GM23338 (cell line): ENCODE data around the gene RPS6KA3. TPM values are rescaled to one million over a fixed set of nuclear protein-coding genes. Genes with fewer than 3 reads are reported as not detected.

Experiments used
- ATAC-seq: fragments of 200-7000 bp; cut with Tn5 transposase; 3 replicates; pipeline ENCODE4 v1.9.1; 2020
- DNase-seq: peaks from one replicate; pipeline ENCODE4 v3.0.0-alpha.2; 2015; ENCODE audit warnings: low spot score
- H2AFZ ChIP-seq: fragments of 200-600 bp; sonication (generic); 2 replicates; pipeline ENCODE4 v1.8.0; 2016; ENCODE audit warnings: antibody characterized with exemption, mild to moderate bottlenecking, moderate library complexity
- H3F3A ChIP-seq: fragments of 200-600 bp; sonication (generic); replicated peaks from 2 replicates; pipeline ENCODE4 v1.8.0; 2017; ENCODE audit warnings: antibody characterized with exemption, mixed run types, low read depth
- H3K27ac ChIP-seq: fragments of 200-600 bp; sonication (generic); 2 replicates; pipeline ENCODE4 v1.6.1; 2016; ENCODE audit warnings: low read depth
- H3K27me3 ChIP-seq: fragments of 200-600 bp; sonication (generic); 2 replicates; pipeline ENCODE4 v1.8.0; 2016; ENCODE audit warnings: mild to moderate bottlenecking, mixed run types, moderate library complexity; ENCODE audit not compliant: insufficient read depth
- H3K36me3 ChIP-seq: fragments of 200-600 bp; sonication (generic); 2 replicates; pipeline ENCODE4 v1.8.0; 2016; ENCODE audit warnings: mild to moderate bottlenecking; ENCODE audit not compliant: insufficient read depth
- H3K4me1 ChIP-seq: fragments of 200-600 bp; sonication (generic); 2 replicates; pipeline ENCODE4 v1.8.0; 2016; ENCODE audit warnings: mild to moderate bottlenecking, moderate library complexity; ENCODE audit not compliant: insufficient read depth
- H3K4me2 ChIP-seq: fragments of 200-600 bp; sonication (generic); 2 replicates; pipeline ENCODE4 v1.7.1; 2017; ENCODE audit warnings: mixed run types
- H3K4me3 ChIP-seq: fragments of 200-600 bp; sonication (generic); 2 replicates; pipeline ENCODE4 v1.6.1; 2016; ENCODE audit warnings: mixed run types
- H3K79me2 ChIP-seq: fragments of 200-600 bp; sonication (generic); replicated peaks from 2 replicates; pipeline ENCODE4 v1.8.0; 2017; ENCODE audit warnings: mild to moderate bottlenecking; ENCODE audit not compliant: insufficient read depth
- H3K9me2 ChIP-seq: fragments of 200-600 bp; sonication (generic); 2 replicates; pipeline ENCODE4 v1.8.0; 2017; ENCODE audit not compliant: insufficient read depth
- H4K20me1 ChIP-seq: fragments of 200-600 bp; sonication (generic); replicated peaks from 2 replicates; pipeline ENCODE4 v1.8.0; 2017; ENCODE audit warnings: mild to moderate bottlenecking; ENCODE audit not compliant: insufficient read depth
- H3K27ac Mint-ChIP-seq: 2 replicates; pipeline ENCODE4 v1.8.0; 2020; ENCODE audit warnings: inconsistent platforms, mild to moderate bottlenecking, moderate library complexity, mixed read lengths
- H3K27me3 Mint-ChIP-seq: 3 replicates; pipeline ENCODE4 v1.8.0; 2022; ENCODE audit warnings: low read depth, mild to moderate bottlenecking, moderate library complexity, mixed read lengths, inconsistent platforms; ENCODE audit not compliant: insufficient read depth, poor library complexity
- H3K36me3 Mint-ChIP-seq: 3 replicates; pipeline ENCODE4 v1.8.0; 2021; ENCODE audit warnings: low read depth, mild to moderate bottlenecking, inconsistent platforms, moderate library complexity, mixed read lengths
- H3K4me1 Mint-ChIP-seq: 3 replicates; pipeline ENCODE4 v1.8.0; 2020; ENCODE audit warnings: mild to moderate bottlenecking, inconsistent platforms, mixed read lengths
- H3K4me3 Mint-ChIP-seq: 3 replicates; pipeline ENCODE4 v1.8.0; 2021; ENCODE audit warnings: moderate library complexity, mild to moderate bottlenecking, inconsistent platforms, mixed read lengths
- H3K9me3 Mint-ChIP-seq: 3 replicates; pipeline ENCODE4 v1.8.0; 2020; ENCODE audit warnings: moderate library complexity, mild to moderate bottlenecking, inconsistent platforms, mixed read lengths
- CREB1 ChIP-seq: fragments of 250-450 bp; sonication (Bioruptor Pico); IDR thresholded peaks from 2 replicates; pipeline ENCODE4 v1.5.0; 2020; ENCODE audit warnings: low read depth, mild to moderate bottlenecking, moderate library complexity
- CTCF ChIP-seq, 2 experiments: fragments of 200-600 bp in 1 of 2; sonication (generic) in 1 of 2; conservative IDR thresholded peaks; 2 replicates each; pipeline versions ENCODE4 v1.5.1 to v1.6.1; 2016 to 2017; ENCODE audit warnings: antibody characterized with exemption in 2 of 2, low read depth in 2 of 2, mild to moderate bottlenecking in 2 of 2, moderate library complexity in 1 of 2
- ETS1 ChIP-seq: IDR thresholded peaks from 2 replicates; pipeline ENCODE4 v1.6.1; 2016; ENCODE audit warnings: antibody characterized with exemption
- EZH2 ChIP-seq: fragments of 200-600 bp; sonication (generic); IDR thresholded peaks from one replicate; pipeline ENCODE4 v1.8.0; 2017; ENCODE audit warnings: antibody characterized with exemption, mild to moderate bottlenecking, low read depth; ENCODE audit not compliant: unreplicated experiment
- EZH2phosphoT487 ChIP-seq: fragments of 200-600 bp; sonication (generic); IDR thresholded peaks from one replicate; pipeline ENCODE4 v1.8.1; 2018; ENCODE audit warnings: antibody characterized with exemption; ENCODE audit not compliant: unreplicated experiment
- JUNB ChIP-seq: IDR thresholded peaks from one replicate; pipeline ENCODE4 v1.6.1; 2016; ENCODE audit warnings: antibody characterized with exemption; ENCODE audit not compliant: unreplicated experiment
- NANOG ChIP-seq: IDR thresholded peaks from 2 replicates; pipeline ENCODE4 v1.6.1; 2016; ENCODE audit warnings: antibody characterized with exemption, borderline replicate concordance
- REST ChIP-seq: IDR thresholded peaks from one replicate; pipeline ENCODE4 v1.6.1; 2018; ENCODE audit warnings: antibody characterized with exemption; ENCODE audit not compliant: unreplicated experiment
- STAT1 ChIP-seq: IDR thresholded peaks from one replicate; pipeline ENCODE4 v1.6.1; 2016; ENCODE audit warnings: antibody characterized with exemption; ENCODE audit not compliant: unreplicated experiment
- ZNF114 ChIP-seq: fragments of 250-450 bp; sonication (Bioruptor Pico); IDR thresholded peaks from 2 replicates; pipeline ENCODE4 v1.5.0; 2020; ENCODE audit warnings: mild to moderate bottlenecking, moderate library complexity
- ZNF331 ChIP-seq: fragments of 250-450 bp; sonication (Bioruptor Pico); IDR thresholded peaks from 2 replicates; pipeline ENCODE4 v1.5.0; 2020; ENCODE audit warnings: low read depth, mild to moderate bottlenecking, moderate library complexity
- ZNF462 ChIP-seq: fragments of 250-450 bp; sonication (Bioruptor Pico); IDR thresholded peaks from 2 replicates; pipeline ENCODE4 v1.5.0; 2020; ENCODE audit warnings: mild to moderate bottlenecking, moderate library complexity
- polyA plus RNA-seq: library from polyadenylated mRNA; unstranded; fragments of >200 nt; fragmentation: Nextera tagmentation; extraction: Ambion mirVana; gene quantifications from 2 replicates; pipeline ENCODE4 v1.2.1, GENCODE V29; 2016
- total RNA-seq: library from RNA; depleted of rRNA; stranded (reverse); fragments of >200 nt; shearing (Covaris generic); gene quantifications from 2 replicates; pipeline ENCODE4 v1.2.3, GENCODE V29; 2014

The RPS6KA3 gene
- total and polyA plus RNA-seq, 2 experiments from 2014 or later: 3.2 to 12.2 TPM

GRCh38 chrX:20151689-20152088 is 115.0 kb downstream of the RPS6KA3 start (continued):
- TF ChIP-seq CTCF (conservative IDR thresholded peaks at IDR 0.05; ENCODE audit: low read depth in 2 of 2) (no peak), ZNF114 (no peak), STAT1 (no peak), ZNF331 (no peak), EZH2 (no peak), NANOG (no peak), JUNB (no peak), REST (no peak), CREB1 (CRISPR knock-in tag) (no peak)

GRCh38 chrX:20149326-20149725 is 117.4 kb downstream of the RPS6KA3 start:
- no peaks in the 10 kb centered on the region for H3K36me3 ChIP-seq
- H3K27me3 Mint-ChIP-seq: peaks cover 4% of the 10 kb centered on the region
- H3K4me2 ChIP-seq: no peak overlapping the region
- H3K9me2 ChIP-seq: no peaks in the 10 kb centered on the region
- H3F3A ChIP-seq: no peaks in the 10 kb centered on the region
- no peak overlapping the region for H3K27ac ChIP-seq
- H4K20me1 ChIP-seq: no peaks in the 10 kb centered on the region
- H3K4me1 Mint-ChIP-seq: peaks cover 3% of the 10 kb centered on the region; the same call in 2 of the 3 replicates
- H3K9me3 Mint-ChIP-seq: no peaks in the 10 kb centered on the region
- DNase-seq: no peak
- ATAC-seq: no peak
- no peaks in the 10 kb centered on the region for H3K27me3 ChIP-seq
- H3K36me3 Mint-ChIP-seq: no peaks in the 10 kb centered on the region
- H3K27ac Mint-ChIP-seq: no peak overlapping the region
- no peak overlapping the region for H2AFZ ChIP-seq
- no peak overlapping the region for H3K4me3 ChIP-seq
- H3K4me1 ChIP-seq: no peaks in the 10 kb centered on the region
- H3K4me3 Mint-ChIP-seq: no peak overlapping the region
- no peaks in the 10 kb centered on the region for H3K79me2 ChIP-seq
- TF ChIP-seq ZNF331: no peak
- TF ChIP-seq NANOG: no peak
- no peak for TF ChIP-seq CREB1 (CRISPR knock-in tag)
- no peak for TF ChIP-seq ZNF462 (CRISPR knock-in tag)
- no peak for TF ChIP-seq ETS1
- TF ChIP-seq EZH2phosphoT487: no peak
- TF ChIP-seq JUNB: no peak
- TF ChIP-seq ZNF114: no peak
